Measurements from ENCODE around the gene TMEM82. TPM values are rescaled to one million over a fixed set of nuclear protein-coding genes. Genes with fewer than 3 reads are reported as not detected.

Gene TMEM82
- total RNA-seq, 4 donors from 2014 or later: 1.8 to 30.3 (median 19.2) TPM

- WGBS, 2 donors (ENCODE audit: low coverage in 1 of 2): 93% methylated on average over 9 of the region's 9 CpGs; no CpG with 5 or more reads in 1 of the 2 donors
- no peaks in the 10 kb centered on the region for H3K27me3 ChIP-seq
- TF ChIP-seq EP300 (IDR thresholded peaks at IDR 0.05; ENCODE audit: low read depth): no peak
- no peak for TF ChIP-seq POLR2A (IDR thresholded peaks at IDR 0.05)
- no peak for TF ChIP-seq POLR2AphosphoS5 (IDR thresholded peaks at IDR 0.05)
- TF ChIP-seq CTCF (IDR thresholded peaks at IDR 0.05): no peak
- in situ Hi-C loops (cut with MboI; ENCODE audit: low pct_ligation_motif_present in 1 of 4, low pct_unique_long_range_greater_than_20kb in 1 of 4, low sequenced_read_pairs in 3 of 4): no loop called here
- H3K4me1 ChIP-seq: no peaks in the 10 kb centered on the region
- no peaks in the 10 kb centered on the region for H3K9me3 ChIP-seq
- DNase-seq: no peak
- H3K36me3 ChIP-seq: peaks cover 0 to 45% (median 22%) of the 10 kb centered on the region in 4 donors
- no peak overlapping the region for H3K27ac ChIP-seq
- no peak overlapping the region for H3K4me3 ChIP-seq
- intact Hi-C loops (cut with DNase I; ENCODE audit: low total_unique reads): no loop called here
These were observed 15.8 kb upstream of the TMEM82 start for GRCh38 chr1:15726508-15726907.

- Histone ChIP-seq H3K4me1 (no peaks in the 10 kb centered on the region), H3K36me3 (peaks cover 0 to 48% (median 23%) of the 10 kb centered on the region in 4 donors), H3K4me3 (no peak overlapping the region), H3K27ac (no peak overlapping the region), H3K9me3 (no peaks in the 10 kb centered on the region), H3K27me3 (no peaks in the 10 kb centered on the region)
- no peak for DNase-seq
- in situ Hi-C loops (cut with MboI; ENCODE audit: low pct_ligation_motif_present in 1 of 4, low pct_unique_long_range_greater_than_20kb in 1 of 4, low sequenced_read_pairs in 3 of 4) (no loop called here), intact Hi-C loops (cut with DNase I; ENCODE audit: low total_unique reads) (no loop called here)
- 91% methylated on average over 20 of the region's 21 CpGs; no CpG with 5 or more reads in 1 of the 2 donors for WGBS, 2 donors (ENCODE audit: low coverage in 1 of 2)
- TF ChIP-seq CTCF (IDR thresholded peaks at IDR 0.05) (no peak), POLR2AphosphoS5 (IDR thresholded peaks at IDR 0.05) (no peak), EP300 (IDR thresholded peaks at IDR 0.05; ENCODE audit: low read depth) (no peak), POLR2A (IDR thresholded peaks at IDR 0.05) (no peak)
These were observed 15.3 kb upstream of the TMEM82 start for GRCh38 chr1:15727021-15727420.

- no peak overlapping the region for H3K4me3 ChIP-seq
- DNase-seq: no peak
- H3K27me3 ChIP-seq: no peaks in the 10 kb centered on the region
- TF ChIP-seq POLR2AphosphoS5 (IDR thresholded peaks at IDR 0.05): no peak
- WGBS, 2 donors (ENCODE audit: low coverage in 1 of 2): 91% methylated on average over 13 of the region's 13 CpGs; no CpG with 5 or more reads in 1 of the 2 donors
- in situ Hi-C loops (cut with MboI; ENCODE audit: low pct_ligation_motif_present in 1 of 4, low pct_unique_long_range_greater_than_20kb in 1 of 4, low sequenced_read_pairs in 3 of 4): no loop called here
- intact Hi-C loops (cut with DNase I; ENCODE audit: low total_unique reads): no loop called here
- H3K9me3 ChIP-seq: no peaks in the 10 kb centered on the region
- no peak overlapping the region for H3K27ac ChIP-seq
- H3K36me3 ChIP-seq: peaks cover 0 to 52% (median 25%) of the 10 kb centered on the region in 4 donors
- no peaks in the 10 kb centered on the region for H3K4me1 ChIP-seq
These were observed 14.9 kb upstream of the TMEM82 start for GRCh38 chr1:15727424-15727823.

GRCh38 chr1:15727866-15728534, 14.3 kb upstream of the TMEM82 start:
- H3K4me3 ChIP-seq: no peak overlapping the region
- no peak for DNase-seq
- H3K4me1 ChIP-seq: no peaks in the 10 kb centered on the region
- H3K27me3 ChIP-seq: no peaks in the 10 kb centered on the region
- H3K36me3 ChIP-seq: peaks cover 0 to 52% (median 26%) of the 10 kb centered on the region in 4 donors
- in situ Hi-C loops (cut with MboI; ENCODE audit: low pct_ligation_motif_present in 1 of 4, low pct_unique_long_range_greater_than_20kb in 1 of 4, low sequenced_read_pairs in 3 of 4) (no loop called here), intact Hi-C loops (cut with DNase I; ENCODE audit: low total_unique reads) (no loop called here)
- TF ChIP-seq EP300 (IDR thresholded peaks at IDR 0.05; ENCODE audit: low read depth) (no peak), CTCF (IDR thresholded peaks at IDR 0.05) (no peak)
- H3K9me3 ChIP-seq: no peaks in the 10 kb centered on the region
- WGBS, 2 donors (ENCODE audit: low coverage in 1 of 2): 90 to 93% methylated on average over 8 to 22 of the region's 23 CpGs
- H3K27ac ChIP-seq: no peak overlapping the region

All from transverse colon (tissue), 4 donors.